ENCODE results near the gene MS4A12. TPM values are rescaled to one million over a fixed set of nuclear protein-coding genes. Genes with fewer than 3 reads are reported as not detected.

MS4A12 gene
- total RNA-seq, 1 experiment from 2014 or later = not detected

DNA sequence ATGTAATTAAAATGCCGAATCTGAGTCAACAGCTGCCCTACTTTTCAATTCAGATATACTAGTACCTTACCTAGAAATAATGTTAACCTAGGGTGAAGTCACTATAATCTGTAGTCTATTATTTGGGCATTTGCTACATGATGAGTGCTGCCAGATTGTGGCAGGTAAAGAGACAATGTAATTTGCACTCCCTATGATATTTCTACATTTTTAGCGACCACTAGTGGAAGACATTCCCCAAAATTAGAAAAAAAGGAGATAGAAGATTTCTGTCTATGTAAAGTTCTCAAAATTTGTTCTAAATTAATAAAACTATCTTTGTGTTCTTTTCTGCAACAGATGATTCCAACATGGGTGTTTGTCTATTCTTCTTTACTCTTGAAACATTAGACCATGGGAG, 22.9 kb upstream of the MS4A12 start:
- Mint-ChIP-seq H3K4me1 (no peaks in the 10 kb centered on the region), H3K4me3 (no peak overlapping the region), H3K27ac (no peak overlapping the region), H3K9me3 (no peaks in the 10 kb centered on the region), H3K36me3 (0 out of 2 replicates have a peak, but pooled peaks cover 3% of the 10 kb centered on the region), H3K27me3 (ENCODE audit: low read depth) (no peaks in the 10 kb centered on the region)
- CTCF ChIA-PET = no interaction called here
- TF ChIP-seq FOXK1 (CRISPR knock-in tag; IDR thresholded peaks at IDR 0.05) = no peak
- TF ChIP-seq NFE2L1 (CRISPR knock-in tag; IDR thresholded peaks at IDR 0.05) = no peak
- TF ChIP-seq, protein P1, sequence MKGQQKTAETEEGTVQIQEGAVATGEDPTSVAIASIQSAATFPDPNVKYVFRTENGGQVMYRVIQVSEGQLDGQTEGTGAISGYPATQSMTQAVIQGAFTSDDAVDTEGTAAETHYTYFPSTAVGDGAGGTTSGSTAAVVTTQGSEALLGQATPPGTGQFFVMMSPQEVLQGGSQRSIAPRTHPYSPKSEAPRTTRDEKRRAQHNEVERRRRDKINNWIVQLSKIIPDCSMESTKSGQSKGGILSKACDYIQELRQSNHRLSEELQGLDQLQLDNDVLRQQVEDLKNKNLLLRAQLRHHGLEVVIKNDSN (CRISPR knock-in tag; IDR thresholded peaks at IDR 0.05) = no peak
- TF ChIP-seq, protein P2, sequence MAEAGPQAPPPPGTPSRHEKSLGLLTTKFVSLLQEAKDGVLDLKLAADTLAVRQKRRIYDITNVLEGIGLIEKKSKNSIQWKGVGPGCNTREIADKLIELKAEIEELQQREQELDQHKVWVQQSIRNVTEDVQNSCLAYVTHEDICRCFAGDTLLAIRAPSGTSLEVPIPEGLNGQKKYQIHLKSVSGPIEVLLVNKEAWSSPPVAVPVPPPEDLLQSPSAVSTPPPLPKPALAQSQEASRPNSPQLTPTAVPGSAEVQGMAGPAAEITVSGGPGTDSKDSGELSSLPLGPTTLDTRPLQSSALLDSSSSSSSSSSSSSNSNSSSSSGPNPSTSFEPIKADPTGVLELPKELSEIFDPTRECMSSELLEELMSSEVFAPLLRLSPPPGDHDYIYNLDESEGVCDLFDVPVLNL (CRISPR knock-in tag; IDR thresholded peaks at IDR 0.05; ENCODE audit: borderline replicate concordance, low read depth) = no peak
- TF ChIP-seq ZNF423 (CRISPR knock-in tag; IDR thresholded peaks at IDR 0.05) = no peak
- DNase-seq (ENCODE audit: low spot score) = no peak
- POLR2A ChIA-PET = no interaction called here
- no peak for ATAC-seq

DNA sequence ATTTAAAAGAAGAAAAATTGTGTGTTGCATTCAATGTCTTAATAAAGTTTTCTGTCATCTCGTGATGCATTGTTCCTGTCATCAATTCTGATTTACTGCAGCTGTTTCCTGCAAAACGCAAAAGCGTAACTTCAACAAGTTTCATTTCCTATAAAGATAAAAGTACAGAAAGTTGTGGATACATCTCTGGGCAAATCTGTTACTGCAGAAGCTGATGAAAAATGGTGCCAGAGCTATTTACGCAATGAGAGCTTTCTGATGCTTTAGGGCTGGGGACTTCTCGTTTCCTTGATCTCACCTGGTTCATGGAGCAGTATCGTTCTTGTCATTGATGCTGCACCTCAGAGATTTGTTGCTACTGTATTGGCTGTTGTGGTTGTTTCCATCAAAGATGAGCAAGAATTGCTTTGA, 15.5 kb upstream of the MS4A12 start:
- no peak overlapping the region for H3K27ac Mint-ChIP-seq
- TF ChIP-seq, protein P3, sequence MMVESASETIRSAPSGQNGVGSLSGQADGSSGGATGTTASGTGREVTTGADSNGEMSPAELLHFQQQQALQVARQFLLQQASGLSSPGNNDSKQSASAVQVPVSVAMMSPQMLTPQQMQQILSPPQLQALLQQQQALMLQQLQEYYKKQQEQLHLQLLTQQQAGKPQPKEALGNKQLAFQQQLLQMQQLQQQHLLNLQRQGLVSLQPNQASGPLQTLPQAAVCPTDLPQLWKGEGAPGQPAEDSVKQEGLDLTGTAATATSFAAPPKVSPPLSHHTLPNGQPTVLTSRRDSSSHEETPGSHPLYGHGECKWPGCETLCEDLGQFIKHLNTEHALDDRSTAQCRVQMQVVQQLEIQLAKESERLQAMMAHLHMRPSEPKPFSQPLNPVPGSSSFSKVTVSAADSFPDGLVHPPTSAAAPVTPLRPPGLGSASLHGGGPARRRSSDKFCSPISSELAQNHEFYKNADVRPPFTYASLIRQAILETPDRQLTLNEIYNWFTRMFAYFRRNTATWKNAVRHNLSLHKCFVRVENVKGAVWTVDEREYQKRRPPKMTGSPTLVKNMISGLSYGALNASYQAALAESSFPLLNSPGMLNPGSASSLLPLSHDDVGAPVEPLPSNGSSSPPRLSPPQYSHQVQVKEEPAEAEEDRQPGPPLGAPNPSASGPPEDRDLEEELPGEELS (CRISPR knock-in tag; IDR thresholded peaks at IDR 0.05) = no peak
- no peak for TF ChIP-seq NFE2L1 (CRISPR knock-in tag; IDR thresholded peaks at IDR 0.05)
- no peaks in the 10 kb centered on the region for H3K4me1 Mint-ChIP-seq
- ChIA-PET CTCF (no interaction called here), POLR2A (no interaction called here)
- ATAC-seq (no peak), DNase-seq (ENCODE audit: low spot score) (no peak)
- 0 out of 2 replicates have a peak, but pooled peaks cover 3% of the 10 kb centered on the region for H3K36me3 Mint-ChIP-seq
- no peaks in the 10 kb centered on the region for H3K9me3 Mint-ChIP-seq
- no peaks in the 10 kb centered on the region for H3K27me3 Mint-ChIP-seq (ENCODE audit: low read depth)
- no peak overlapping the region for H3K4me3 Mint-ChIP-seq

DNA sequence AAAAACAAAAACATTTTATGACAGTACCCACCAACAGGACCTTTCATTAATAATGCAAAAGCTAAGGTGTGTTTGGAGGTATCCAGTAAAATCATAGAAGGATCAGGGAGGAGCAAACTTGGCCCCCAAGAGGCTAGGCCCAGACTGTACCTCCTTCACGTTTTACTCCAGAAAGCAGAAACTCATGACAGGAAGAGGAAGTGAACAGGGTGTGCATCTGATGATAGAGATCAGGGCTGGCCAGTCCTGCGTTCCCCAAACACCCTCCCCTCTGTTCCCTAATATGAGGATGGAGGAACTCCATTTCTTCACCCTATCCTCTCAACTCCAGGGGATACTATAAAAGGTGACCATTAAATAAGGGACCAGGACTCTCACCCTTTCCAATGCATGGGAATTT, 10.2 kb upstream of the MS4A12 start:
- POLR2A ChIA-PET = no interaction called here
- Mint-ChIP-seq H3K27me3 (ENCODE audit: low read depth) (no peaks in the 10 kb centered on the region), H3K27ac (no peak overlapping the region), H3K4me3 (no peak overlapping the region), H3K36me3 (no peaks in the 10 kb centered on the region), H3K4me1 (0 out of 2 replicates have a peak, but pooled peaks cover 3% of the 10 kb centered on the region), H3K9me3 (no peaks in the 10 kb centered on the region)
- ATAC-seq (no peak), DNase-seq (ENCODE audit: low spot score) (no peak)
- CTCF ChIA-PET = interaction anchor here (0.8 kb wide), 1 partner anchor 119 kb away, joined by 3 read pairs; no protein-coding TSS in a partner anchor
- TF ChIP-seq, protein P4, sequence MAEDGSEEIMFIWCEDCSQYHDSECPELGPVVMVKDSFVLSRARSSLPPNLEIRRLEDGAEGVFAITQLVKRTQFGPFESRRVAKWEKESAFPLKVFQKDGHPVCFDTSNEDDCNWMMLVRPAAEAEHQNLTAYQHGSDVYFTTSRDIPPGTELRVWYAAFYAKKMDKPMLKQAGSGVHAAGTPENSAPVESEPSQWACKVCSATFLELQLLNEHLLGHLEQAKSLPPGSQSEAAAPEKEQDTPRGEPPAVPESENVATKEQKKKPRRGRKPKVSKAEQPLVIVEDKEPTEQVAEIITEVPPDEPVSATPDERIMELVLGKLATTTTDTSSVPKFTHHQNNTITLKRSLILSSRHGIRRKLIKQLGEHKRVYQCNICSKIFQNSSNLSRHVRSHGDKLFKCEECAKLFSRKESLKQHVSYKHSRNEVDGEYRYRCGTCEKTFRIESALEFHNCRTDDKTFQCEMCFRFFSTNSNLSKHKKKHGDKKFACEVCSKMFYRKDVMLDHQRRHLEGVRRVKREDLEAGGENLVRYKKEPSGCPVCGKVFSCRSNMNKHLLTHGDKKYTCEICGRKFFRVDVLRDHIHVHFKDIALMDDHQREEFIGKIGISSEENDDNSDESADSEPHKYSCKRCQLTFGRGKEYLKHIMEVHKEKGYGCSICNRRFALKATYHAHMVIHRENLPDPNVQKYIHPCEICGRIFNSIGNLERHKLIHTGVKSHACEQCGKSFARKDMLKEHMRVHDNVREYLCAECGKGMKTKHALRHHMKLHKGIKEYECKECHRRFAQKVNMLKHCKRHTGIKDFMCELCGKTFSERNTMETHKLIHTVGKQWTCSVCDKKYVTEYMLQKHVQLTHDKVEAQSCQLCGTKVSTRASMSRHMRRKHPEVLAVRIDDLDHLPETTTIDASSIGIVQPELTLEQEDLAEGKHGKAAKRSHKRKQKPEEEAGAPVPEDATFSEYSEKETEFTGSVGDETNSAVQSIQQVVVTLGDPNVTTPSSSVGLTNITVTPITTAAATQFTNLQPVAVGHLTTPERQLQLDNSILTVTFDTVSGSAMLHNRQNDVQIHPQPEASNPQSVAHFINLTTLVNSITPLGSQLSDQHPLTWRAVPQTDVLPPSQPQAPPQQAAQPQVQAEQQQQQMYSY (CRISPR knock-in tag; IDR thresholded peaks at IDR 0.05) = no peak
- TF ChIP-seq TEAD4 (CRISPR knock-in tag; IDR thresholded peaks at IDR 0.05) (no peak), JAZF1 (CRISPR knock-in tag; IDR thresholded peaks at IDR 0.05) (no peak), ATF1 (CRISPR knock-in tag; IDR thresholded peaks at IDR 0.05) (no peak), ZNF416 (CRISPR knock-in tag; IDR thresholded peaks at IDR 0.05) (no peak), PRRX2 (CRISPR knock-in tag; IDR thresholded peaks at IDR 0.05) (no peak), NFE2L1 (CRISPR knock-in tag; IDR thresholded peaks at IDR 0.05) (no peak), ZNF263 (CRISPR knock-in tag; IDR thresholded peaks at IDR 0.05; ENCODE audit: low read depth) (no peak)
- TF ChIP-seq, protein P5, sequence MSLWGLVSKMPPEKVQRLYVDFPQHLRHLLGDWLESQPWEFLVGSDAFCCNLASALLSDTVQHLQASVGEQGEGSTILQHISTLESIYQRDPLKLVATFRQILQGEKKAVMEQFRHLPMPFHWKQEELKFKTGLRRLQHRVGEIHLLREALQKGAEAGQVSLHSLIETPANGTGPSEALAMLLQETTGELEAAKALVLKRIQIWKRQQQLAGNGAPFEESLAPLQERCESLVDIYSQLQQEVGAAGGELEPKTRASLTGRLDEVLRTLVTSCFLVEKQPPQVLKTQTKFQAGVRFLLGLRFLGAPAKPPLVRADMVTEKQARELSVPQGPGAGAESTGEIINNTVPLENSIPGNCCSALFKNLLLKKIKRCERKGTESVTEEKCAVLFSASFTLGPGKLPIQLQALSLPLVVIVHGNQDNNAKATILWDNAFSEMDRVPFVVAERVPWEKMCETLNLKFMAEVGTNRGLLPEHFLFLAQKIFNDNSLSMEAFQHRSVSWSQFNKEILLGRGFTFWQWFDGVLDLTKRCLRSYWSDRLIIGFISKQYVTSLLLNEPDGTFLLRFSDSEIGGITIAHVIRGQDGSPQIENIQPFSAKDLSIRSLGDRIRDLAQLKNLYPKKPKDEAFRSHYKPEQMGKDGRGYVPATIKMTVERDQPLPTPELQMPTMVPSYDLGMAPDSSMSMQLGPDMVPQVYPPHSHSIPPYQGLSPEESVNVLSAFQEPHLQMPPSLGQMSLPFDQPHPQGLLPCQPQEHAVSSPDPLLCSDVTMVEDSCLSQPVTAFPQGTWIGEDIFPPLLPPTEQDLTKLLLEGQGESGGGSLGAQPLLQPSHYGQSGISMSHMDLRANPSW (CRISPR knock-in tag; conservative IDR thresholded peaks at IDR 0.05; ENCODE audit: low read depth) = no peak
- TF ChIP-seq, protein P6, sequence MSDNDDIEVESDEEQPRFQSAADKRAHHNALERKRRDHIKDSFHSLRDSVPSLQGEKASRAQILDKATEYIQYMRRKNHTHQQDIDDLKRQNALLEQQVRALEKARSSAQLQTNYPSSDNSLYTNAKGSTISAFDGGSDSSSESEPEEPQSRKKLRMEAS (CRISPR knock-in tag; IDR thresholded peaks at IDR 0.05) = no peak
- TF ChIP-seq, protein P7, sequence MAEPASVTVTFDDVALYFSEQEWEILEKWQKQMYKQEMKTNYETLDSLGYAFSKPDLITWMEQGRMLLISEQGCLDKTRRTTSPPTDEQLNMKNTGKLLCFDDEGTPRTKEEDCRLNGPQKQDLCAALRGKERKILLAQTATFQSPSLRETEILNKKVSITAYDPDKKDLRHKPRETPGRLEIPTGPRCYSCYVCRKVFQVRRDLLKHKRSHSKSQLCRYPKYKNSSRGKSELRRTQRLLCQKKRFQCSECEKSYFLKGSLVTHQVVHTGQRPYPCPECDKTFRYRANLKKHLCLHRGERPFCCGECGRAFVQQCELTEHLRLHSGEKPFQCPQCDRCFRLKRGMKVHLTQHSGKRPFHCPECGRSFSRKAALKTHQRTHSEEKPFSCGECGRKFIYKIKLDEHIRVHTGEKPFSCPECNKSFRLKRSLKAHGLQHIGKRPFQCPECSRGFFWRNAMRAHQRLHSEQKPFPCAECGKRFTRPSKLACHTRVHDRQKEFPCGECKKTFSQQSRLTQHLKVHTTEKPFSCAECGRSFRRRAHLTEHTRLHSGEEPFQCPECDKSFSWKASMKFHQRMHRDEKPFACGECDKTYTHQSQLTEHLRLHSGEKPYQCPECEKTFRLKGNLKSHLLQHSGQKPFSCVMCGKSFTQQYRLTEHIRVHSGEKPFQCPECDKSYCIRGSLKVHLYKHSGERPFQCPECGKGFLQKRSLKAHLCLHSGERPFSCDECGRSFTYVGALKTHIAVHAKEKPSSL (CRISPR knock-in tag; conservative IDR thresholded peaks at IDR 0.05) = no peak
- TF ChIP-seq, protein P8, sequence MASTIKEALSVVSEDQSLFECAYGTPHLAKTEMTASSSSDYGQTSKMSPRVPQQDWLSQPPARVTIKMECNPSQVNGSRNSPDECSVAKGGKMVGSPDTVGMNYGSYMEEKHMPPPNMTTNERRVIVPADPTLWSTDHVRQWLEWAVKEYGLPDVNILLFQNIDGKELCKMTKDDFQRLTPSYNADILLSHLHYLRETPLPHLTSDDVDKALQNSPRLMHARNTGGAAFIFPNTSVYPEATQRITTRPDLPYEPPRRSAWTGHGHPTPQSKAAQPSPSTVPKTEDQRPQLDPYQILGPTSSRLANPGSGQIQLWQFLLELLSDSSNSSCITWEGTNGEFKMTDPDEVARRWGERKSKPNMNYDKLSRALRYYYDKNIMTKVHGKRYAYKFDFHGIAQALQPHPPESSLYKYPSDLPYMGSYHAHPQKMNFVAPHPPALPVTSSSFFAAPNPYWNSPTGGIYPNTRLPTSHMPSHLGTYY (CRISPR knock-in tag; IDR thresholded peaks at IDR 0.05) = no peak
